8988T (cell line): ENCODE measurements around the gene AKT2.

Experiments used
- DNase-seq: peaks from one replicate; pipeline ENCODE4 v3.0.0; 2011

Gene AKT2

DNA sequence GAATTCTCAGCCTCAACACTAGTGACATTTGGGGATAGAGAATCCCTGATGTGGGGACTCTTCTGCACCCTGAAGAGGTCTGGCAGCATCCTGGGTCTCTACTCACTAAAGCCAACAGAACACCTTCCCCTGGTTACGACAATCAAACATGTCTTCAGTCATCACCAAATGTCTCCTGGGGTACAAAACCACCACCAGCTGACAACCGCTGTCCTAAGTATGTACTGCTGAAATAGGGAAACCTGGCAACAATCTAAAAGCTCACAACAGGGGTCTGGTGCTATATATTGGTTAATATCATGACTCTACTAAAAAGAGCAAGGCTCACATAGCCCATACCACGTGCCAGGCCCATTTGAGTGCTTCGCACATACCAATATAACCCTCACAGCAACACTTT lies 13.4 kb downstream of the AKT2 start:
- DNase-seq: no peak

DNA sequence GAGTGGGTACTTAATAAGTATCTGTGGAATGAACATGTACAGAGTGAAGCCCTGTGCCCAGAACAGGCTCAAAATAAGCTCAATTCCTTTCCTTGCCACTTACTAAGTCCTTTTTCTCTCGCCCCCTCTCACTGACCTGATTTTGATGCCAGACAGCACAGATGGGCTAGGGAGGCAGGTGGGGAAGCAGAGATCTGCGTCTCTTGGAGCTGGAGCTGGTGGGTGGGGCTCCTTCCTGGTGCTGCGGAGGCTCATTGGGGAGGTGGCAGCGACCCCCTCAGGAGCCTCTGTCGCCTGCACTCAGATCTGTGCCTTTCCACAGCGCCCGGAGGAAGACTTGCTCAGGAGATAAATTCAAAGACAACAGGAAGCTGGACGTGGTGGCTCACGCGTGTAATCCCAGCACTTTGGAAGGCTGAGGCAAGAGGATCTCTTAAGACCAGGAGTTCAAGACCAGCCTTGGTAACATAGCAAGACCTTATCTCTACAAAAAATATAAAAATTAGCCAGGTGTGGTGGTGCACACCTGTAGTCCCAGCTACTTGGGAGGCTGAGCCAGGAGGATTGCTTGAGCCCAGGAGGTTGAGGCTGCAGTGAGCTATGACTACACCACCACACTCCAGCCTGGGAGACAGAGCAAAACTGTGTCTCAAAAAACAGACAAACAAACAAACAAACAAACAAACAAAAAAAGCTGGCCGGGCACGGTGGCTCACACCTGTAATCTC lies 14.6 kb downstream of the AKT2 start:
- DNase-seq: no peak

DNA sequence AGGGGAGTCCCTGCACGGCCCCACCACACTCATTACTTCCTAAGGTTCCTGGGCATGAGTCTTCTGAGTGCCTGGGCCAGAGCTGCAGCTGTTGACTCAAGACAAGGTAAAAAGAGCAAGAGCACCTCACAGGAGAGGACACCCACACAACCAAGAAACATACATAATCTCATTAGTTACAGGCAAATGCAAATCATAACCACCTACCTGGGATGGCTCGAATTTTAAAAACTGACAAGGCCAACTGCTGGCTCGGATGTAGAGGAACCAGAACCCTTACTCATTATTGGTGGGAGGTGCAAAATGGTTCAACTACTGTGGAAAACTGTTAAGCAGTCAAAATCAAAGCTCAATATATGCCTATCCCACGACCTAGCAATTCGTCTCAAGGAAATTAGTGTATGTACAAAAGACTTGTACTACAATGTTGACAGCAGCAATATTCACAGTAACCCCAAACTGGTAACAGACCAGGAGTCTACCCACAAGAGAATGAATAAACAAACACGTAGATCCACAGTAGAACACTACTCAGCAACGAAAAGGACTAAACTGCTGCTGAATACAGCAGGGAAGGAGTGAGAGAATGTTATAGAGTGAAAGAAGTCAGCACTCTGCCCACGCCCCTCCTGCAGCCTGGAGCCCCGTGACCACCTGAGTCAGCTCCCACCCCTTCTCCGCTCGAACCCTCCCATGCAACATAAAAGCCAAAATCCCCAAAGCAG lies 15.8 kb downstream of the AKT2 start:
- no peak for DNase-seq

DNA sequence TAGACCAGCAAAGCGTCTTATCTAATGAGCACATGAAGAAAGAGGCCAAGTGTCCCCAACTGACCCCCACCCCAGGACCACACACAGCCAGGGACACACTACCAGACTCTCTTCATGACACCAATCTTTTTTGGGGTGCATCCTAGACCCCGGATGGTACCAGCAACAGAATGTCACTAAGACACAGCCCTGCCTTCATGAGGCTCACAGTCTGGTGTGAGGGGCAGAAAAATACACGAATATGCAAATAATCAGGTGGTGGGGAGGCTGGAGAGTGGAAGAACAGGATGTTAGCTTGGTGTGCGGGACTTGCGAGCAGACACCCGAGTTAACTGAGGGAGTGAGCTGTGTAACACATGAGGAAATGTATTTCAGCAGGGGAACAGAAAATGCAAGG lies 17.5 kb downstream of the AKT2 start:
- no peak for DNase-seq

DNA sequence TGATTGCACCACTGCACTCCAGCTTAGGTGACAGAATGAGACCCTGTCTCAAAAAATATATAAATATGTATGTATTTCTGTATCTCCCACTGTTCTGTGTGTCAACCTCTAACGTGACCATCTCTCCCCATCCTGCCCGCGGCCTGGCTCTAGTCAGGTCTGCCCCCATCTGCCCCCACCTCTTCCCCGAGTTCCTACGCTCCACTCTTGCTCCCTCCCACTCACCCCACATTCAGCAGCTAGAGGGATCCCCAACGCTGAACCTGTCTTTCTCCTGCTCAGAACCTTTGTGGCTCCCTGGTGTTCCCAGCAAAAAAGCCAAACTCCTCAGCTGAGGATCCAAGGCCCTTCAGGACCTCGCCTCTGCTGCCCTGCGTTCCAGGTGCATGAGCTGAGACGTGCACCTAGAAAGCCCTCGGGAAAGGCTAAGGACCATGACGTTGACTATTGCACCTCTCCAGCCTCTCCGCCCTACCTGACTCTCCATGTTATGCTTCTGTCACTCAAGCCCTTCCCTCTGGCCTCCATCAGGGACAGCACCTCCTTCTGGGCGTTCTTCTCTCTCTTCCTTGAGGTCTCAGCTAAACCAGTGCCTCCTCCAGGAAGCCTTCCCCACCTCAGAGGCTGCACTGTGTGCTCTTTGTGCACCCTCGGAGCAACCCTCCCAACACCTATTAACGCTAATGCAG lies 18.1 kb downstream of the AKT2 start:
- DNase-seq: no peak

DNA sequence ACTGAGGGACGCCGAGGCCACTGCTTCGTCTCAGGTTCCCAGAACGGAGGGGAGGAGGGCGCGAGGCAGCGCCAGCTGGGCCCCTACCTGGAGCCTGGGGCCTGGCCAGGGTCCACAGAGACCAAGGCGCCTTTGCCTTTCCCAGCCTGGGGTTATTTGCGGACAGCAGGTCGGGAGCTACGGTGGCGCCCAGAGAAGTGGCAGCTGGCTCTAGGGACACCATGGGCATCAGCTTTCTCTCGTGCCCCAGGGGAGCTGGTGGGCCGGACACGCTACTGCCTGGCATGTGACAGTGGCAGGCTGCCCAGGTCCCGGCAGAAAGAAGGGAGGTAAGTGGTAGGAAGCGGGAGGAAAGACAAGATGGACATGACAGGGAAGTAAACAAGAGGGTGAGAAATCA lies 19.0 kb downstream of the AKT2 start:
- no peak for DNase-seq

DNA sequence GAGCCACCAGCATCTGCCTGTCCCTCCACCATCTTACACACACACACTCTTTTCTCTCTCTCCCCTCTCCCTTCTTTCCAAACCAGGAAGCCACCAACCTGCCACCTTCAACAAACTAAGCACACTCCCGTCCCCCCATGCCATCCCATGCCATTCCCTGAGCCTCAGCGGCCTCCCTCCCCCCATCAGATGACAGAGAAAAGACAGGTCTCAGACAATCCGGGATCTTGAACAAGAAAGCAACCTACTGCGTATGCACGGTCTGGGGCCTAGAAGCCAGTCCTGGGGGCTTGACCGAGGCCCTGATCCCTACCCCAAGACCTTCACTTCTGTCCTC lies 19.4 kb downstream of the AKT2 start:
- no peak for DNase-seq

DNA sequence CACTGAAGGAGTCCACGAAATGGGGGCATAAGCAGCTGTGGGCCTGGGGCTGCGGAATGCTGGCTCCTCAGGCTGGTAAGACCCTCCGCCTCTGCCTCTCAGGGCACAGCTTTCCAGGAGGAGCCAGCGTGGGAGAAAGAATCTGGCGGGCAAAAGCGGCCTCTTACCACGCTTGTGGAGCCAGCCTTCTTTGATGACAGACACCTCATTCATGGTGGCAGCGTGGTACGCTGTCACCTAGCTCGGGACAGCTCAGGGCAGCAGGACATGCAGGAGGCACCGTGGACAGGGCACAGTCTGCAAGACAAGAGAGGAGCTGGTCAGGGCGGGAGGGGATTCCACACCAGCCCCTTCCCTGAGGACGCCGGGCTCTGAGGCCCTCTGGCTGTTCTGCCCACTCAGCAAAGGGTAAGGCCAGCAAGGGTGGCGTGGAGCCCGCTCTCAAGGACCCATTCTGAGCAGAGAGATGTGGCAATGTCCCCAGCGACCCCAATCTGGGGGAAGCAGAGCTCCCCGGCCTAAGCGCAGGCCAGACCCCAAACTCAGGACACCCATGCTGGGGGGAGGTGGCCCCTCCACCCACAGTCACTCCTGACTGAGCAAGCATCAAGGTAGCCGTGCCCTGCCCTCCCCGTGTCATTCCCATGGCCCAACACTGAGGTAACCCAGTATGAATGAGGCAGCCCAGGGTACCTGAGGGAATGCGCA lies 19.9 kb downstream of the AKT2 start:
- no peak for DNase-seq

DNA sequence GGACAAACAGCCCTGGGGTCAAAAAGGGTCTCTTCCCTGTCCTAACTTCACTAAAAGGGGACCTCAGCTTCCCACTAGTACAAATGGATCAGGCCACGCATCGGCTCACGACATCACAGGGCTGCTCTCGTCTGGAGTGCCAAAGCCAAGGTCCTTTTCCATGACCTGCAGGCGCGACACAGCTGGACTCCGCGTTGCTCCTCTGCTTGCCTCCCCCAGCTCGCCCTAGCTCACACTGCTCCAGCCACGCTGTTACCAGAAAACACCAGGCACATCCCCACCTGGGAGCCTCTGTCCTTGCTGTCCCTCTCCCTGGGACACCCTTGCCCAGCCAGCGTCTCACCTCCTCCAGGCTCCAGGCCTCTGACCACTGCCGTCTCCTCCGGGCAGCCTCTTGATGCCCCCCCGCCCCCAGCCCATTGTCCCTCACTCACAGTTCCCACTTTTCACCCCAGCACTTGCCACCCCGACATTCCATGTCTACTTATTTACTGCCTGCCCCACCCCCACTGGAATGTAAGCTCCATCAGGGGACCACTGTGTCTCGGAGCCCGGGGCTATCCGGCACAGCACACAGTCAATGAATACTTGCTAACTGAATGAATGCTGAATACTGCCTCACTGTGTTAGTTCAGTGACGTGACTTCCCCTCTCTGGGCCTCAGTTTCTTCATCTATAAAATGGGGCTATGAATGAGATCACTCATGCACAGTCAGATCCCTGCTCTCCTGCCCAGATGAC lies 20.7 kb downstream of the AKT2 start:
- no peak for DNase-seq

DNA sequence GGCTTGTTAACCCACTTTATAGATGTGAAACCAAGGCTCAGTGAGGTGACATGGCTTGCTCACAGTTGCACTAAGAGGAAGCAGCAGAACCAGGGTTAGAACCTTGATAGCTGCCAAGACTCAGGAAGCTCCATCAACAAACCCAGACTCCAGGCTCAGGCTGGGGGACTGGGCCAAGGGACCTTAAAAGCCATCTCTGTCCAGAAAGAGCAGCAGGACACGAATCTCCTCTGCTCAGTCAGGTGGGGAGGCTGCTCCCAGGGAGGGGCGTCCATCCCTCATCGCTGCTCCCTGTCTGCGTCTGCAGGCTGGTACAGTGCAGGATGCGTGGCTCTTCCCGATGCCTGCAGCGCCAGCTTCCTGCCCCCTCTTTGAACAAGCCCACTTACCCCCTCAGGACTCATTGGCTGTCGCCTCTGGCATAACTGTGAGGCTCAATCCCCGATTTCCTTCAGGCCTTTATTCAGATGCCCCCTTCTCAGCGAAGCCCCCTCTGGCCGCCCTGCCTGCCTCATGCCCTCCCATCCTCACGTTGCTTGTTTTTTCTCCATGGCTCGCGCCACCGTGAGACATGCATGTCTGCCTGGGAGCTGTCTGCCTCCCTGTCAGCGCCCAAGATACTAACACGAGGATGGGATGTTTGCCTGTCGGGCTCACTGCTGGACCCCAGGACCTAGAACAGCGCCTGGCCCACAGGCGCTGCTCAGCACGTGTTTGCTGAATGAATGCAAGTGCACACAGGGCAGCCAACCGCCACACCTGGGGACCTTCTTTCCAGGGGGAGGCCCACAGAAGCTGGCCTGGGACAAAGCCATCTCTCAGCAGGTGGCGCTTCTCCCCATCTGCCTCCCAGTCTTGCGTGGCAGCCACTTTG lies 21.5 kb downstream of the AKT2 start:
- DNase-seq: no peak

DNA sequence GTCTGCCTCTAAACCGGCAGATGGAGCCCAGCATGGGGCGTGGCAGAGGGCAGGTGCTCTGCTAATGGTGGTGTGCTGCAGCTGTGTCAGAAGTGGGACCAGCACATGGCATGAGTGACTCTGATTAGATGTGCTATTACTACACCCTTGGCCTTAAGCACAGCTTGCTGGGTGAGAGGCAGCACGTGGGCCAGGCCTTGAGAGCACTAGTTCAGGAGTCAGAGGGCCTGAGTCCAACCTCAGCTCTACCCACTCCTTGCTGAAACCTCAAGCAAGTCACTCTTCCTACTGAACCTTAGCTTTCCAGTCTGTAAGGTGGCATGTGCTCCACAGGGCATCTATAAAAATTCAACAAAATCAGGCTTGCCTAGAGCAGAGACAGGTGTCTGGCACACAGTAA lies 22.7 kb downstream of the AKT2 start:
- DNase-seq: no peak

DNA sequence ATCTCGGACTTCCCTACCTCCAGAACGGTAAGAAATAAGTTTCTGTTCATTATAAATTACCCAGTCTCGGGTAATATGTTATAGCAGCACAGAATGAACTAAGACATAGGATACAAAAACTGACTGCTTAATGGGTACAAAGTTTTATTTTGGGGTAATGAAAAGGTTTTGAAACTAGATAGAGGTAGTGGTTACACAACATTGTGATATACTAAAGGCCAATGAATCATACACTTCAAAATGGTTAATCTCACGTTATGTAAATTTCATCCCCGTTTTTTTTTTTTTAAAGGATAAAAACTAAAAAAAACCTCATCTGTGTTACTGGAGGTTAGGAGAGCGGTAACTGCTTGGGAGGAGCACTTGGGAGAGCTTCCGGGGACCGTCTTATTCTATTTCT lies 23.5 kb downstream of the AKT2 start:
- no peak for DNase-seq

DNA sequence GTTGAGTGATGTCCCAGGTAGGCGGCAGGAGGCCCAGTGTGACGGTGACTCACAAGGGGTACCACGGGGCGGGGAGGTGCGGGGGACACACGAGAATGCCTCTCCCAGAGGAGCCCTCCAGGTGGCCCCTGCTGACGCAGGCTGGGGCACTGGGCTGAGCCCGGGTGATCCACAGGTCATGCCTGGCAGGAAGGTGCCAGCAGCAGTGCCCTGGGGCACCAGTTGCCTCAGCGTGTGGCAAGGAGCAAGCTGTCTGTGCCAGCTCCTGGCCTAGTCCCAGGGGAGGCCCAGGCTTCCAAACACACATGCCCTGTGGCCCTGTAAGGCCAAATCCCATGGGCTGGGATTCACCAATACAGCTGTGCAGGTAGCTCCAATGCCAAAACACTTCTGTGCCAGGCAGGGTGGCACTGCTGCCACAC lies 28.0 kb downstream of the AKT2 start:
- DNase-seq: no peak

DNA sequence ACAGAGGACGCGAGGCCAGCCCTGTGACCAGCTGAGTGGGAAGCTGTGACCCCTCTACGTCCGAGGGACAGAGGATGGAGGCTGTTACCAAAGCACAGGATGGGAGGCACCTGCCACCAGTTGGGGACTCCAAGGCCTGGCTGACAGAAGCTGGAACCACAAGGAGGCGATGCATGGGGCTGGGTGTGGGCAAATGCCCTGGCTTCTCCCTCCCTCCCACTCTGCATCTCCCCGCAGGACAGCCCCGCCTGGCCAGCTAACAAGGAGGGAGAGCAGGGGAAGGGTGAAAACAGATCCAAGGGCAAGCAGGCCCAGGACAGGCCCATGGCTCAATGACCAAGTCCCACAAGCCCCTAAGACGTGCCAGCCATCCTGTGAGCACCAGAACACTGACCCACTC lies 28.6 kb downstream of the AKT2 start:
- DNase-seq: no peak

DNA sequence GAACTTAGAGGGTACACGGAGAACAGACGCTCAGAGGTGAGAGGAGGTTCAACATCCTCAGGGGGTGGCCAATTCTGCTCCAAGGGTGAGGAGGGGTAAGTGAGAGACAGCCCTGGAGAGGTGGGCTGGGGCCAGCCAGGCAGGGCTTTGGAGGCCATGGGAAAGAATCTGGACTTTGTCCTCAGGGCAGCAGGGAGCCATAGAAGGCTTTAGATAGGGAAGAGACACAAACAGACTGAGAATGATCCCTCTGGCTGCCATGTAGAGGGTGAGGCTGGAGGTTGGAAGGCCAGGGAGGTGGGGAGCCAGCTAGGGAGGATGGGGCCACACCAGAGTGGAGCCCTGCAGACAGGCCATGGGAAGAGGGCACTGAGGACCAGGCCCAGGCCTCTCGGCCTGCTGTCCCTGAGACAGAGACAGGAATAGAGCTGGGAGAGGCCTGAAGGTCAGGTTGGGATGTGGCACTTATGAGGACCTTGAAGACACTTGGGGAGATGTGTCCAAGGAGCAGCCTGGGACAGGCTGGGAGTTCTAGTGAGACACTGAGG lies 29.5 kb downstream of the AKT2 start:
- no peak for DNase-seq

DNA sequence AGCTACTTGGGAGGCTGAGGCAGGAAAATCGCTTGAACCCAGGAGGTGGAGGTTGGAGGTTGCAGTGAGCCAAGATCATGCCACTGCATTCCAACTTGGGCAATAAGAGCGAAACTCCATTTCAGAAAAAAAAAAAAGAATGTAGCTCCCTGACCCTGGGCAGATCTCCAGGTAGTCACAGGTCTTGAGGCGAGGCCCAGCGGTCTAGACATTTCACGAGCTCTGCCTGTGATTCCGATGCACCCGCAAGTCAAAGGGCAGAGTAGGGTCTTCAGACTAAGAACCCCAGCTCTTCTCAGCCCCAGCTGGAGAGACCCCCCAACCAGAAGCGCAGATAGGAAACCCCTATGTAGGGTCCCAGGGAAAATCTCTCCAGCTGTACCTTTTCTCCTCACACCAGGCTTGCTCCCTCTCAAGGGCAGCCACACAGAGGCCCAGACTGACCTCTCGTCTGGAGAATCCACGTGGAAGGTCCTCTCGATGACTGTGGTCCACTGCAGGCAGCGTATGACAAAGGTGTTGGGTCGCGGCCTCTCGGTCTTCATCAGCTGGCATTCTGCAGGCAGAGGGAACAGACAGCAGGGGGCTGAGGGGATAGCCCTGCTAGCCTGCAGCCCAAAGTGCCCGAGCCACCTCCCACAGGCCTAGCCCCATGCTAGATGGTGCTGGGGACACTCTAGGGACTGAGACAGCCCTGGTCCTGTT lies 30.3 kb downstream of the AKT2 start:
- DNase-seq: no peak

DNA sequence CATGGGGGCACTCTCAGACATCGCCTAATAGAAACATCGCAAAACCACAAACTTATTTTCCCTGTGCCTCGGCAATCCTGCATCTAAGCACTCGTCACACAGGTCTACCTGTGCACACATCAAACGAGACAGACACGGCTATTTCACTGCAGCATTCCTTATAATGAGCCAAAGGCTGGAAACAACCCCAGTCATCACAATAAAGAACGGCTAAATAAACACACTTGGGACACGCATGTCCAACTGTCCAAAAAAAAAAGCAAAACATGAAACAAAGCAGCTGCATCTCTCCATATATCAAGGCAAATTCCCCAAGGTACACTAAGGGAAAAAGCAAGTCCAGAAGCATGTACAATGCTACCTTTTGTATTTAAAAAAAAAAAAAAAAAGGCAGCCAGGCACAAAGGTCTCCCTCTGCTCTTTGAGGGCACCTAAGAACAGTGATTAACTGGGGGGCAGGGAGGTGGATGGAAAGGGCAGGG lies 31.5 kb downstream of the AKT2 start:
- no peak for DNase-seq

DNA sequence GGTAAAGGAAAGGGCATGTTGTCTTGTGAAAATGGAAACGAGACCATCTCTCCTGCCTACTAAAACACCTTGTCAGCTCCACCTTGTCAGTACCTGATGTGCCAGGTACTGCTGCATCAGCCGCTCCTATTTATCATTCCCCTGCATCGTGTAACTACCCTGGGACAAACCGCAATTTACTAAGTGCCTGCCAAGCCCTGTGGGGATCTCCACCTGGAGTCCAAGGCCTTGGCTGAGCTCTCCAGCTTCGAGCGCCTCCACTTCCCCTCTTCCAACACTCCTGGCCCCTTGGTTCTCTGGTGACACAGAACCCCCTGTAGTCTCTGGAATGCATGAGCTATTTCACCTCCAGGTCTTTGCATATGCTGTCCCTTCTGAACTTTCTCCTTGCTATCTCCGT lies 32.8 kb downstream of the AKT2 start:
- no peak for DNase-seq

DNA sequence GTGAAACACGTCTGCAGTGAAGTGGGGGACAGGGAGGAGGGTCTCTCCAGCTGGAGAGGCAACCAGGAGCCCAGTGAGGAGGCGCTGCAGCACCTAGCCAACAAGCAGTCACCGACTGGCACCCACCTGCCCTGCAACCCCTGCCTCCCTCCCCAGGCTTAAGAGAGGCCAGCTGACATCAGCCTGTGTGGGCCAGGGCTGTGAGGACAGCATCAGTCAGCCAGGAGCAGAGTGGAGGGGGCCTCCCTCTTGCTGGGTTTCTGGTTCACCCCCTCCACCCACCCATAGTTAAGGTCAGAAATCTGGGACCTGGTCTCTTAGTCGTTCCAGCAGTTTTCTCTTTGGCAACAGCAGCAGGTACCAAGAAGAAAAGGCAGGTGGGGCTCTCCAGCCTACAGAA lies 33.2 kb downstream of the AKT2 start:
- no peak for DNase-seq

DNA sequence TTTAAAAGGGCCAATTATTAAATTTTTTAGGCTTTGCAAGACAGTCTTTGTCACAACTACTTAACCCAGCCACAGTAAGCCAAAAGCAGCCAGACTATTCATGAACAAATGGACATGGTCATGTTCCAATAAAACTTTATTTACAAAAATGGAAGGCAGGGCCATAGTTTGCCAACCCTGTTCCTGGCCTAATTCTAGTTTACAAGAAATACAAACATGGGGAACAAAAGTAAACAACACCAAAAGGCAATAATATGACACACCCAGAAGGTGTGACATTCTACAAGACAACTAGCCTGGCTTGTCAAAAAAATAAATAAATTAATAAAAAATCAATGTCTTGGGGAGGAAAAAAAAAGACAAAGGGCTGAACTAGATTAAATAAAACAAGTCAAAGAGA lies 33.9 kb downstream of the AKT2 start:
- DNase-seq: no peak

DNA sequence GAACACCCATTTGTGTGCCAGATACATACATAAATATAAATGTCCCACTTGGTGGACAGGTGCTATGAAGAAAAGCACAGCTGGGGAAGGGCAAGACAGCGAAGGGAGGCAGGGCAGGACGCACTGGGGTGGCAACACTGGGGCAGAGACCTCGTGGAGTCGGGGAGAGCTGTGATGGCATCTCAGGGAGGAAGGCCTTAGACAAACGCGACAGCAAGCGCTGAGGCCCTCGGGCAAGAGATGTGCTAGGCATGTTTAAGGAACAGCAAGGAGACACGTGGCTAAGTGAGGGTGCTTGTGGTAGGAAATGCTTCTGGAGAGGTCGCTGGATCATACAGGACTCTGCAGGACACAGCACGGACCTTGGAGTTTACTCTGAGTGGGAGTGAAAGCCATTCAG lies 35.4 kb downstream of the AKT2 start:
- no peak for DNase-seq
